MCF 10A (cell line): Measurements from ENCODE around the gene TGOLN2. TPM values are rescaled to one million over a fixed set of nuclear protein-coding genes. Genes with fewer than 3 reads are reported as not detected.
"Not testable (repeated sequence)": the region's sequence is repeated elsewhere in the genome, so short reads cannot be mapped to it uniquely, and the experiment has no call there.

Experiments used
- BruUV-seq: library from RNA; stranded (reverse); fragments of 400-500 nt; replicated peaks from 2 replicates; lab custom pipeline; 2021; lab: Mats Ljungman, UMichigan
- CTCF ChIA-PET: fragments of 300-600 bp; sonication (Branson Sonifier 250); formaldehyde crosslinking; extraction: SDS; loops from one replicate; lab custom pipeline; 2021; ENCODE audit warnings: antibody characterized with exemption, inconsistent platforms; lab: Yijun Ruan, JAX
- POLR2A ChIA-PET: fragments of 300-600, 350-650 bp; sonication (Branson Sonifier 250); formaldehyde crosslinking; extraction: SDS; loops from one replicate; lab custom pipeline; 2020; ENCODE audit warnings: antibody characterized with exemption, inconsistent platforms; lab: Yijun Ruan, JAX
- DNase-seq: peaks from one replicate; pipeline ENCODE4 v3.0.0-alpha.2; 2018; ENCODE audit not compliant: unreplicated experiment
- H3K27ac Mint-ChIP-seq: one replicate; pipeline ENCODE4 v1.8.0; 2022; ENCODE audit warnings: mild to moderate bottlenecking, low read depth, mixed read lengths; ENCODE audit not compliant: unreplicated experiment
- H3K27me3 Mint-ChIP-seq: one replicate; pipeline ENCODE4 v1.8.0; 2022; ENCODE audit warnings: mixed read lengths; ENCODE audit not compliant: insufficient read depth, unreplicated experiment
- H3K36me3 Mint-ChIP-seq: one replicate; pipeline ENCODE4 v1.8.0; 2022; ENCODE audit warnings: mild to moderate bottlenecking, moderate library complexity, mixed read lengths; ENCODE audit not compliant: insufficient read depth, unreplicated experiment
- H3K4me1 Mint-ChIP-seq: one replicate; pipeline ENCODE4 v1.8.0; 2022; ENCODE audit warnings: mixed read lengths; ENCODE audit not compliant: insufficient read depth, unreplicated experiment
- H3K4me3 Mint-ChIP-seq: one replicate; pipeline ENCODE4 v1.8.0; 2022; ENCODE audit warnings: mild to moderate bottlenecking, moderate library complexity, mixed read lengths; ENCODE audit not compliant: unreplicated experiment
- H3K9me3 Mint-ChIP-seq: one replicate; pipeline ENCODE4 v1.8.0; 2022; ENCODE audit warnings: mixed read lengths; ENCODE audit not compliant: unreplicated experiment
- CTCF ChIP-seq: fragments of 200-600 bp; IDR thresholded peaks from one replicate; pipeline ENCODE4 v1.8.0; 2022; ENCODE audit warnings: antibody characterized with exemption, mild to moderate bottlenecking; ENCODE audit not compliant: unreplicated experiment
- intact Hi-C: fragments of 100-400 bp; cut with micrococcal nuclease; formaldehyde crosslinking; loops from 2 replicates; pipeline ENCODE4 v1.14.1; 2022
- total RNA-seq: library from RNA; stranded (reverse); gene quantifications from 2 replicates; pipeline ENCODE4 v1.2.3, GENCODE V29; 2022

TGOLN2 gene
- total RNA-seq, 1 experiment from 2014 or later, result 62.9 TPM

- ChIA-PET POLR2A (interaction anchor here (0.7 to 7.9 kb wide), 9 partner anchors 12 to 270 kb away, joined by 3 to 121 read pairs (median 3); partner anchors contain the start of genes ELMOD3, RETSAT, RNF181 and VAMP8), CTCF (interaction anchor here (0.7 to 1.2 kb wide), 2 partner anchors 14 to 28 kb away, joined by 4 read pairs; no protein-coding TSS in a partner anchor)
- no peak for DNase-seq
- Mint-ChIP-seq H3K4me3 (peak overlapping the region; percentile 82), H3K4me1 (peaks cover 22% of the 10 kb centered on the region), H3K36me3 (peaks cover 51% of the 10 kb centered on the region), H3K27me3 (no peaks in the 10 kb centered on the region), H3K27ac (no peak overlapping the region), H3K9me3 (no peaks in the 10 kb centered on the region)
- no TSS peak for BruUV-seq
- intact Hi-C loops, result no loop called here
- no peak for TF ChIP-seq CTCF
These were observed 2.4 kb downstream of the TGOLN2 start for GRCh38 chr2:85325466-85325811.

- DNase-seq, result peak; percentile 54
- no peaks in the 10 kb centered on the region for H3K9me3 Mint-ChIP-seq
- intact Hi-C loops, result no loop called here
- CTCF ChIA-PET, result interaction anchor here (0.6 to 1.2 kb wide), 3 partner anchors 15 to 100 kb away, joined by 3 to 4 read pairs (median 4); no protein-coding TSS in a partner anchor
- BruUV-seq, result no TSS peak
- POLR2A ChIA-PET, result interaction anchor here (0.7 to 7.9 kb wide), 10 partner anchors 11 to 270 kb away, joined by 3 to 121 read pairs (median 3); partner anchors contain the start of genes ELMOD3, RETSAT, RNF181 and VAMP8
- H3K4me3 Mint-ChIP-seq, result peak overlapping the region; percentile 82
- peaks cover 56% of the 10 kb centered on the region for H3K36me3 Mint-ChIP-seq
- no peaks in the 10 kb centered on the region for H3K27me3 Mint-ChIP-seq
- no peak overlapping the region for H3K27ac Mint-ChIP-seq
- peaks cover 26% of the 10 kb centered on the region for H3K4me1 Mint-ChIP-seq
- no peak for TF ChIP-seq CTCF
These were observed 2.9 kb downstream of the TGOLN2 start for GRCh38 chr2:85324639-85325465.

DNA sequence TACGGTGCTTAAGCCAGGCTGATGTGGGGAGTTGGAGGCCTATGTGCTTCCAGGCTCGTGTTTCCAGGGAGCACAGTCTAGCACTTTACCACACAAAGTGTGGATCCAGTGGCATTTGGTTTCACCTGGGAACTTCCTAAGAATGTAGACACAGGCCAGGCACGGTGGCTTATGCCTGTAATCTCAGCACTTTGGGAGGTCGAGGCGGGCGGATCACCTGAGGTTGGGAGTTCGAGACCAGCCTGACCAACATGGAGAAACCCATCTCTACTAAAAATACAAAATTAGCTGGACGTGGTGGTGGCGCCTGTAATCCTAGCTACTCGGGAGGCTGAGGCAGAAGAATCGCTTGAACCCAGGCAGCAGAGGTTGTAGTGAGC is 3.8 kb downstream of the TGOLN2 start:
- not testable (repeated sequence) for H3K27ac Mint-ChIP-seq

DNA sequence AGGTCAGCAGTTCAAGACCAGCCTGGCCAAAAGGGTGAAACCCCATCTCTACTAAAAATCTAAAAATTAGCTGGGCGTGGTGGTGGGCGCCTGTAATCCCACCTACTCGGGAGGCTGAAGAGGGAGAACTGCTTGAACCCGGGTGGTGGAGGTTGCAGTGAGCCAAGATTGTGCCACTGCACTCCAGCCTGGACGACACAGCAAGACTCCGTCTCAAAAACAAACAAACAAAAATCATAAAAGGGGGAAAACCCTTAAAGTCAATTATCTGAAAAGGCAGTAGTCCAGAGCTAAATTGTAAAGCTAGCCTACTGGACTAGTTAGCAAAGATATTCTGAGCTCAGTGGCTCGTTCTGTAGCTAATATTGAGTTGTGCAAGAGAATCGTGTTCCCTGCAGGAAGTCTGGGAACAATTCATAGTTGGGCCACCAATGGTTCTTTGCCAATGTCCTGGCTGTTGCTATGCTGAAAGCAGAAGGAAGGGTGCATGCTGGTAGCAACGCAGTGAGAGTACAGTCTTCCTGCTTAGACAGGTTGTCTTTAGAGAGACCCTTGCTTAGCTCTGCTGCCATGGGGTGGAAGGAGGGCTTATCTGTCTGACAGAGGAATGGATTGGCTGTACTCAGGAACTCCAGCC is 4.3 kb downstream of the TGOLN2 start:
- CTCF ChIA-PET, result interaction anchor here (0.6 to 1.2 kb wide), 3 partner anchors 9 to 60 kb away, joined by 3 to 4 read pairs (median 3); no protein-coding TSS in a partner anchor
- H3K27ac Mint-ChIP-seq, result no peak overlapping the region
- H3K4me3 Mint-ChIP-seq, result no peak overlapping the region
- no TSS peak for BruUV-seq
- peaks cover 34% of the 10 kb centered on the region for H3K4me1 Mint-ChIP-seq
- no peak for DNase-seq
- no peaks in the 10 kb centered on the region for H3K27me3 Mint-ChIP-seq
- POLR2A ChIA-PET, result interaction anchor here (1.1 to 5.9 kb wide), 3 partner anchors 10 to 217 kb away, joined by 3 to 42 read pairs (median 3); no protein-coding TSS in a partner anchor
- H3K36me3 Mint-ChIP-seq, result peaks cover 70% of the 10 kb centered on the region
- intact Hi-C loops, result no loop called here
- no peak for TF ChIP-seq CTCF
- H3K9me3 Mint-ChIP-seq, result no peaks in the 10 kb centered on the region

More for the DNA sequence above, 3.8 kb downstream of the TGOLN2 start:
- peaks cover 65% of the 10 kb centered on the region for H3K36me3 Mint-ChIP-seq
- H3K27me3 Mint-ChIP-seq, intact Hi-C loops, H3K9me3 Mint-ChIP-seq, BruUV-seq, DNase-seq, H3K4me3 Mint-ChIP-seq: not testable (repeated sequence)
- ChIA-PET POLR2A (interaction anchor here (1.1 to 5.9 kb wide), 3 partner anchors 10 to 217 kb away, joined by 3 to 42 read pairs (median 3); no protein-coding TSS in a partner anchor), CTCF (interaction anchor here (0.6 kb wide), 1 partner anchor 61 kb away, joined by 3 read pairs; no protein-coding TSS in a partner anchor)
- peaks cover 31% of the 10 kb centered on the region for H3K4me1 Mint-ChIP-seq
